ENCODE measurements around the gene CKS1B. TPM values are rescaled to one million over a fixed set of nuclear protein-coding genes. Genes with fewer than 3 reads are reported as not detected.

CKS1B gene
- total RNA-seq, 2 donors from 2014 or later = 33.5 to 47.5 TPM

- no peak for DNase-seq (ENCODE audit: low spot score)
- H3K36me3 ChIP-seq = no peaks in the 10 kb centered on the region
- H3K4me3 ChIP-seq = peak overlapping the region; percentile 46
- H3K9me3 ChIP-seq = no peaks in the 10 kb centered on the region
- H3K4me1 ChIP-seq (replicated peaks) = peaks cover 16% of the 10 kb centered on the region
- H3K27me3 ChIP-seq (replicated peaks; ENCODE audit: insufficient read depth) = no peaks in the 10 kb centered on the region
- WGBS = 2% methylated on average over 4 of the region's 4 CpGs
- intact Hi-C loops (cut with DNase I) = no loop called here
- TF ChIP-seq POLR2AphosphoS5 (IDR thresholded peaks at IDR 0.05) (no peak), POLR2A (IDR thresholded peaks at IDR 0.05) (no peak)
- TF ChIP-seq, protein P1, sequence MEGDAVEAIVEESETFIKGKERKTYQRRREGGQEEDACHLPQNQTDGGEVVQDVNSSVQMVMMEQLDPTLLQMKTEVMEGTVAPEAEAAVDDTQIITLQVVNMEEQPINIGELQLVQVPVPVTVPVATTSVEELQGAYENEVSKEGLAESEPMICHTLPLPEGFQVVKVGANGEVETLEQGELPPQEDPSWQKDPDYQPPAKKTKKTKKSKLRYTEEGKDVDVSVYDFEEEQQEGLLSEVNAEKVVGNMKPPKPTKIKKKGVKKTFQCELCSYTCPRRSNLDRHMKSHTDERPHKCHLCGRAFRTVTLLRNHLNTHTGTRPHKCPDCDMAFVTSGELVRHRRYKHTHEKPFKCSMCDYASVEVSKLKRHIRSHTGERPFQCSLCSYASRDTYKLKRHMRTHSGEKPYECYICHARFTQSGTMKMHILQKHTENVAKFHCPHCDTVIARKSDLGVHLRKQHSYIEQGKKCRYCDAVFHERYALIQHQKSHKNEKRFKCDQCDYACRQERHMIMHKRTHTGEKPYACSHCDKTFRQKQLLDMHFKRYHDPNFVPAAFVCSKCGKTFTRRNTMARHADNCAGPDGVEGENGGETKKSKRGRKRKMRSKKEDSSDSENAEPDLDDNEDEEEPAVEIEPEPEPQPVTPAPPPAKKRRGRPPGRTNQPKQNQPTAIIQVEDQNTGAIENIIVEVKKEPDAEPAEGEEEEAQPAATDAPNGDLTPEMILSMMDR (IDR thresholded peaks at IDR 0.05) = no peak
- H3K27ac ChIP-seq = peak overlapping the region; percentile 76 to 79
Measured at GRCh38 chr1:154955039-154955717, 19.3 kb upstream of the CKS1B start.

GRCh38 chr1:154955718-154956543 is 18.6 kb upstream of the CKS1B start, which contains the start of gene PBXIP1:
Gene PBXIP1 (minus strand): TSS chr1:154956099. CDS start chr1:154953721, 2,378 bp downstream.
- peak within 1 kb of the TSS; percentile 76 to 79 for H3K27ac ChIP-seq
- H3K9me3 ChIP-seq = no peaks in the 10 kb centered on the region
- DNase-seq (ENCODE audit: low spot score) = peak; percentile 89
- H3K4me3 ChIP-seq = peak within 1 kb of the TSS; percentile 46
- 0% methylated on average over 18 of the region's 18 CpGs for WGBS
- no peaks in the 10 kb centered on the region for H3K36me3 ChIP-seq
- H3K4me1 ChIP-seq (replicated peaks) = peaks cover 20% of the 10 kb centered on the region
- intact Hi-C loops (cut with DNase I) = no loop called here
- TF ChIP-seq POLR2A (IDR thresholded peaks at IDR 0.05) (peak; percentile 66), POLR2AphosphoS5 (IDR thresholded peaks at IDR 0.05) (peak; percentile 95)
- TF ChIP-seq, protein P1 (IDR thresholded peaks at IDR 0.05) = peak in 1 of 4 experiments; percentile 33
- no peaks in the 10 kb centered on the region for H3K27me3 ChIP-seq (replicated peaks; ENCODE audit: insufficient read depth)

- intact Hi-C loops (cut with DNase I) = no loop called here
- Histone ChIP-seq H3K36me3 (no peaks in the 10 kb centered on the region), H3K4me1 (replicated peaks) (peaks cover 20% of the 10 kb centered on the region), H3K27me3 (replicated peaks; ENCODE audit: insufficient read depth) (no peaks in the 10 kb centered on the region), H3K4me3 (peak overlapping the region; percentile 46), H3K9me3 (no peaks in the 10 kb centered on the region), H3K27ac (peak overlapping the region; percentile 76 to 79)
- no peak for DNase-seq (ENCODE audit: low spot score)
- peak; percentile 5 for TF ChIP-seq POLR2A (IDR thresholded peaks at IDR 0.05)
- TF ChIP-seq, protein P1 (IDR thresholded peaks at IDR 0.05) = no peak
- 19% methylated on average over 6 of the region's 6 CpGs for WGBS
Measured at GRCh38 chr1:154956544-154956941, 17.9 kb upstream of the CKS1B start.

DNA sequence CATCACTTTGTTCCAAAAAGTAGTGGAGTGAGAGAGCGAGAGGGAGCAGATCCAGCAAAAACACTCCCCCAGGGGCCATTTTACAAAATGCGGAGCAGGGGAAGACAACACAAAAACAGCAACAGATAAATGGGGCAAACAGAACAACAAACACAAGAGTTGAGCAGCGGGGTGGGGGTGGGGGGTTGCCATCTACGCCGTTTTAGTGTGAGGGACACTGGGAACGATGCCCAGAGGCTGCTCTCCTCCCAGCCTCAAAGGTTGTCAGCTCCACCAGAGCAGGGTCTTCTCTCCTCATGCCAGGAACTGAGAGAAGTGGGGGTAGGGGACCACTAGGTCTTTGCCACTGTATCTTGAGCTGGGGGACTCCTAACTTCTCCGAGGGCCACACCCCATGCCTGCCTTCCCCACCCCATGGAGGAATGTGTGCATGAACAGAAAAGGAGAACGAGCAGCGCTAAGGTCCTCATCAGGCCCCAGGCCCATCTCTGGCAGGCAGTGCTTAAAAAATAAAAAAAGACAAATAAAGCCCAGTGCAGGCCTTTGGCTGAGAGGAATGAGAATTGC is 17.3 kb upstream of the CKS1B start:
- Histone ChIP-seq H3K9me3 (no peaks in the 10 kb centered on the region), H3K27ac (peak overlapping the region; percentile 1 to 76), H3K36me3 (no peaks in the 10 kb centered on the region), H3K27me3 (replicated peaks; ENCODE audit: insufficient read depth) (no peaks in the 10 kb centered on the region), H3K4me3 (no peak overlapping the region), H3K4me1 (replicated peaks) (peaks cover 22% of the 10 kb centered on the region)
- WGBS = 43% methylated on average over 9 of the region's 9 CpGs
- TF ChIP-seq, protein P1 (IDR thresholded peaks at IDR 0.05) = no peak
- TF ChIP-seq POLR2A (IDR thresholded peaks at IDR 0.05) (no peak), POLR2AphosphoS5 (IDR thresholded peaks at IDR 0.05) (no peak)
- intact Hi-C loops (cut with DNase I) = no loop called here
- no peak for DNase-seq (ENCODE audit: low spot score)
